Activated T-helper 17 cell treated with anti-CD3 and anti-CD28 coated beads, Interleukin-2, amount 50 U/mL, for 72 hours (primary cell): Measurements from ENCODE around the gene GPT2. TPM values are rescaled to one million over a fixed set of nuclear protein-coding genes. Genes with fewer than 3 reads are reported as not detected.
"Not testable (repeated sequence)": the region's sequence is repeated elsewhere in the genome, so short reads cannot be mapped to it uniquely, and the experiment has no call there.

Source experiments
- ATAC-seq: fragments of 150-1000 bp; cut with Tn5 transposase; replicated peaks from 2 replicates; pipeline ENCODE4 v1.10.0; 2021; ENCODE audit warnings: mild to moderate bottlenecking, moderate library complexity
- H3K27ac Mint-ChIP-seq: one replicate; pipeline ENCODE4 v1.8.0; 2022; ENCODE audit warnings: mixed read lengths
- H3K27me3 Mint-ChIP-seq: one replicate; pipeline ENCODE4 v1.8.0; 2022; ENCODE audit warnings: mixed read lengths
- H3K36me3 Mint-ChIP-seq: one replicate; pipeline ENCODE4 v1.8.0; 2022; ENCODE audit warnings: low read depth, mild to moderate bottlenecking, mixed read lengths
- H3K4me1 Mint-ChIP-seq: one replicate; pipeline ENCODE4 v1.8.0; 2022; ENCODE audit warnings: mixed read lengths
- H3K4me3 Mint-ChIP-seq: one replicate; pipeline ENCODE4 v1.8.0; 2022; ENCODE audit warnings: mild to moderate bottlenecking, mixed read lengths
- H3K9me3 Mint-ChIP-seq: one replicate; pipeline ENCODE4 v1.8.0; 2022; ENCODE audit warnings: mixed read lengths
- total RNA-seq, 2 donors: library from RNA; stranded (reverse); gene quantifications; one replicate each; pipeline ENCODE4 v1.2.3, GENCODE V29; 2022

Gene GPT2
- total RNA-seq, 2 donors from 2014 or later, result 8.4 to 8.5 TPM

DNA sequence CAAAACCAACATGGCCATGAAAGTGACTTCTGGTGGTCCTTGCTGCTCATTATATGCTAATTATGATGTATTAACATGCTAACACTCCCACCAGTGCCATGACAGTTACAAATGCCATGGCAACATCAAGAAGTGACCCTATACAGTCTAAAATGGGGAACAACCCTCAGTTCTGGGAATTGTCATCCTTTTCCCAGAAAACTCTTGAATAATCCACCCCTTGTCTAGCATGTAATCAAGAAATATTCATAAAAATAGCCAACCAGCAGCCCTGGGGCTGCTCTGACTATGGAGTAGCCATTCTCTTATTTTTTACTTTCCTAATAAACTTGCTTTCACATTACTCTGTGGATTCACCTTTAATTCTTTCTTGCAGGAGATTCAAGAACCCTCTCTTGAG is 53.4 kb downstream of the GPT2 start:
- no peak for ATAC-seq
- H3K4me1 Mint-ChIP-seq, result peaks cover 3% of the 10 kb centered on the region
- no peaks in the 10 kb centered on the region for H3K36me3 Mint-ChIP-seq
- no peak overlapping the region for H3K4me3 Mint-ChIP-seq
- H3K9me3 Mint-ChIP-seq, result no peaks in the 10 kb centered on the region
- H3K27me3 Mint-ChIP-seq, result no peaks in the 10 kb centered on the region
- H3K27ac Mint-ChIP-seq, result no peak overlapping the region

DNA sequence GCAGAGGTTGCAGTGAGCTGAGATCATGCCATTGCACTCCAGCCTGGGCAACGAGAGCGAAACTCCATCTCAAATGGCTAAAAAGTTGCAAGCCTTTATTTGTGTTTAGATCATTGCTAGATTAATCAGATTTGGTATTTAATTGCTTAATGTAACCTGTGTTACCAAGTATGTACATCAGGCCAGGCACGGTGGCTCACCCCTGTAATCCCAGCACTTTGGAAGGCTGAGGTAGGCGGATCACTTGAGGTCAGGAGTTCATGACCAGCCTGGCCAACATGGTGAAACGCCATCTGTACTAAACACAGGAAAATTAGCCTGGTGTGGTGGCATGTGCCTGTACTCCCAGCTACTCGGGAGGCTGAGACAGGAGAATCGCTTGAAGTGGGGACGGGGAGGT is 60.6 kb downstream of the GPT2 start:
- peaks cover 24% of the 10 kb centered on the region for H3K4me1 Mint-ChIP-seq
- not testable (repeated sequence) for H3K27me3 Mint-ChIP-seq, H3K27ac Mint-ChIP-seq, H3K4me3 Mint-ChIP-seq, ATAC-seq, H3K36me3 Mint-ChIP-seq, H3K9me3 Mint-ChIP-seq

DNA sequence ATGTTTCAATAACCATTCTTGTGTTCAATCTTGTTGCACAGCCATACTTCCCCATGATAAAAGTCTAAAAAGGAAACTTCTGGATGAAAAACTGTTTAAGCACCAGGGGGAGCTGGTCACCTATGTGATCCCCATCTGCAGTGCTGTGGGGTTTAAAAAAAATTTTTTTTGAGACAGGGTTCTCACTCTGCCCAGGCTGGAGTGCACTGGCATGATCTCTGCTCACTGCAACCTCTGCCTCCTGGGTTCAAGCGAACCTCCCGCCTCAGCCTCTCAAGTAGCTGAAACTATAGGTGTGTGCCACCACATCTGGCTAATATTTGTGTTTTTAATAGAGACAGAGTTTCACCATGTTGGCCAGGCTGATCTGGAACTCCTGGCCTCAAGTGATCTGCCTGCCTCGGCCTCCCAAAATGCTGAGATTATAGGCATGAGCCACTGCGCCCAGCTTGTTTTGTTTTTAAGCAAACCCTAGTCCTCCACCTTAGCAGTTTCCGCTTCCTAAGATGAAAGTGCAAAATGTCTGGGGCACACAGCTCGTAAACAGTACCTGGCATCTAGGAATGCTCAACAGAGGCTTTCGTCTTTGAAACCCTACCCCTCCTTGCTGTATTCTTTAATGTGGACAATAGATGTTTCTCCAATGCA is 63.9 kb downstream of the GPT2 start:
- no peaks in the 10 kb centered on the region for H3K27me3 Mint-ChIP-seq
- H3K27ac Mint-ChIP-seq, result peak overlapping the region; percentile 87
- H3K4me1 Mint-ChIP-seq, result peaks cover 19% of the 10 kb centered on the region

DNA sequence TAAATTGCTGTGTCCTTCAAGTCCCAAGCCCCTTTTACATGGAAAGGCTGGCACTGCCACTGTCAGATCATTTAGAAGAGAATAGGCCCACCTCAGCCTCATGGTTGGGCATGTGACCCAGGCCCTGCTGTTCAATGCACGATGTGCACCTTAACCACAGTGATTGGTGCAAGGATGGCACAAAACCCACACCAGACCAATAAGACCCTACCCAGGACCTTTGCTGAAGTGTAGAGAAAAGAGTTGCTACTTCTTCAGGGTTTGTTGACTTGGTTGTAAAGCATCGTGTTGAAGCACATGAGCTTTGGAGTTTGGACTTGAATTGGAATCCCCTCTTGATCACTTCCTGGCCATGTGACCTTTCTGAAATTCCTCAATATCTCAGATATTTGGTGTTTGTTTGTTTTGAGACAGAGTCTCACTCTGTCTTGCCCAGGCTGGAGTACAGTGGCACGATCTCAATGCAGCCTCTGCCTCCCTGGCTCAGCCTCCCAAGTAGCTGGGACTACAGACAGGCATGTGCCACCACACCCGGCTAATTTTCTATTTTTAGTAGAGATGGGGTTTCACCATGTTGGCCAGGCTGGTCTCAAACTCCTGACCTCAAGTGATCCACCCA is 64.5 kb downstream of the GPT2 start:
- H3K36me3 Mint-ChIP-seq, result no peaks in the 10 kb centered on the region
- no peaks in the 10 kb centered on the region for H3K9me3 Mint-ChIP-seq
- ATAC-seq, result peak; percentile 18
- peak overlapping the region; percentile 87 for H3K27ac Mint-ChIP-seq
- no peaks in the 10 kb centered on the region for H3K27me3 Mint-ChIP-seq
- peak overlapping the region; percentile 68 for H3K4me3 Mint-ChIP-seq
- H3K4me1 Mint-ChIP-seq, result peaks cover 19% of the 10 kb centered on the region

More for the DNA sequence above, 63.9 kb downstream of the GPT2 start:
- Mint-ChIP-seq H3K36me3 (no peaks in the 10 kb centered on the region), H3K4me3 (peak overlapping the region; percentile 68), H3K9me3 (no peaks in the 10 kb centered on the region)
- ATAC-seq, result peak; percentile 45

DNA sequence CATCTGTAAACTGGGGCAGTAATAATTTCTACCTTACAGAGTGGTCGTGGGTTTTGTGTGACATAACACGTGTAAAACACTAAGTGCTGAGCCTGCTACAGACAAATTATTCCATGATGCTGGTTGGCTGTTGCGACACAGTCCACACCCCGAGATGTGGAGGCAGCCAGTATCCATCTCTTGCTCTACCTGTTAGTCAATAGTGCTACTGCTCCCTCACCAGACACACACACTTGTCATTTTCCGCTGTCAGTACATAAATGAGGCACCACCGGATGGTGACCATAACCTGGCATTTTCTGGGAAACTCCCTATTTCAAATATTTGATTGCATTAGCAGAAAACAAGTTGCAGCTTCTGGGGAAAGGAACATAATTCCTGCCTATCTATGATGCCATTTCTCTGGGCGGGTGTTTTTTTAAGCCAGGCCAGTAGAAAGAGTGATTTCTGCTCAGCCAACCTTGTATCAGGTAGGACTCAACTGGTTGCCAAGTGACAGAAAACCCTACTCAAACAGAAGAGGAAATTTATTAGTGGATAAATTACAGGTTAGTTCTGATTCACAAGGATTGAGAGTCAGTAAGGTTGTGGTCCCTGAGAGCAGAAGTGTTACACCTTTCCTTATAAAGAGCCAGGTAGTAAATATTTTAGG is 65.2 kb downstream of the GPT2 start:
- peaks cover 5% of the 10 kb centered on the region for H3K36me3 Mint-ChIP-seq
- peak overlapping the region; percentile 87 for H3K27ac Mint-ChIP-seq
- no peaks in the 10 kb centered on the region for H3K27me3 Mint-ChIP-seq
- H3K9me3 Mint-ChIP-seq, result no peaks in the 10 kb centered on the region
- ATAC-seq, result peak; percentile 96
- H3K4me3 Mint-ChIP-seq, result peak overlapping the region; percentile 68
- H3K4me1 Mint-ChIP-seq, result peaks cover 19% of the 10 kb centered on the region

DNA sequence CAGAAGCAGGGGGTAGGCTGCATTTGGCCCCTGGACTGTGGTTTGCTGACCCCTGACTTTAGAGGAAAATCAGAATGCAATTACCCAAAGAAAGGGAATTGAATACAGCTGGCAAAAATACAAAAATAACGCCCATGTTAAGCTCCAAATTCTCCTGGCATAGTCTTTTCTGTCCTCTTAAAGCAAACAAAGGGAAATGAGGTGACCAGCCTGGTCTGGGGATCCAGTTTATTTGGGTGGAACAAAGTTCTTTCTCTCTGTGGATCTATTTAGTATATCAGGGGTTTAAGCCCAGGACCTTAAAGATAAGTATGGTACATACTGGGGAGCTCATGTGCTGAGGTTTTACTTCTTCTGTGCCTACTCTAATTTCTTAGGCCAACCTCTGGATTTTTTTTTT is 65.8 kb downstream of the GPT2 start:
- Mint-ChIP-seq H3K9me3 (no peaks in the 10 kb centered on the region), H3K4me3 (no peak overlapping the region), H3K27ac (peak overlapping the region; percentile 87), H3K27me3 (no peaks in the 10 kb centered on the region), H3K36me3 (peaks cover 12% of the 10 kb centered on the region), H3K4me1 (peaks cover 19% of the 10 kb centered on the region)
- ATAC-seq, result no peak

DNA sequence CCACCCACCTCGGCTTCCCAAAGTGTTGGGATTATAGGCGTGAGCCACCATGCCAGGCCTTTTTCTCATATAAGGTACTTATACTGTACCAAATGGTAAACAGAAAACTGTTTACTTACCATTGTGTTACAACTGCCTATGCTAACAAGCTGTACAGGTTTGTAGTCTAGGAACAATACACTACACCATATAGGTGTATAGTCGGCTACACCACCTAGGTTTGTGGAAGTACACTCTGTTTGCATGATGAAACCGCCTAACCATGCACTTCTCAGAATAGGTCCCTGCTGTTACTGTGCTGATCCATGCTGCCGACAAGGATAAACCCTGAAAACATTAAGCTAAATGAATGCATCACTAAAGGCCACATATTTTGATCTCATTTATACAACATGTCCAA is 70.4 kb downstream of the GPT2 start:
- ATAC-seq, result no peak
- peaks cover 57% of the 10 kb centered on the region for H3K36me3 Mint-ChIP-seq
- H3K4me3 Mint-ChIP-seq, result no peak overlapping the region
- peak overlapping the region; percentile 57 for H3K27ac Mint-ChIP-seq
- peaks cover 1% of the 10 kb centered on the region for H3K4me1 Mint-ChIP-seq
- H3K9me3 Mint-ChIP-seq, result no peaks in the 10 kb centered on the region
- no peaks in the 10 kb centered on the region for H3K27me3 Mint-ChIP-seq

DNA sequence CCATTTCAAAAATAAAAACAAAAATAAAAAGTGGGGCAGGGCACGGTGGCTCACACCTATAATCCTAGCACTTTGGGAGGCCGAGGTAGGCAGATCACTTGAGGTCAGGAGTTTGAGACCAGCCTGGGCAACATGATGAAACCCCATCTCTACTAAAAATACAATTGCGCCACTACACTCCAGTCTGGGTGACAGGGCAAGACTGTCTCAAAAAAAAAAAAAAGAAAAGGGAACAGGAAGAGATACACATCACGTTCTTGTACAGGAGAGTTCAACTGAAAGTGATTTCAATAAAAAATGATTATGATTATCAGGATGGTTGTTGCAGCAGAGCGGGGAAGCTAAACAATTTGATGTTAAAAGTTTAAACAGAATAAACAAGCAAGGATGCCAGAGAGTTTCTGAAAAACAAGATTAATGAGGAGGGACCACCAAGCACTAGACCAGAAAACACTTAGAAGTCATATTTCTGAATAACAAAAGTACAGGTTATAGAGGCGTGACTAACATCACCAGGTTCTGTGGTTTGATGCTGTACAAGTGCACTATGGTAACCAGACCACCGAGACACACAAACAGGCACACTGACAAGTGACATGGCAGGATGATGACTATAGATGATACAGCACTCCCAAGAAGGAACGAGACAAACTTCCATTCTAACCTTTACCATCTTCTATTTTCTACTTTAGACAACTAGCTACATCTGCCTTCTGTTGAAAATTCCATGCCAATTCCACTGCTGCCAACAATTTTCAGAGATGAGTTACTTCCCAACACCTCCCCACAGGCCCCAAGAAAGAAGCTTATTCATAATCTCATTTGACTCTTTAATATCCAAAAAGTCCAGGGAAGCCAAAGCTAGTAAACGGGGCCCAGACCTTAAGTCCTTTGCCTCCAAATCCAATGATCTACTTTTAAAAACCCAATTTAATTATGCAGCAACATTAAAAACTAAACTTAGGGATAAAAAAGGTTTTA is 77.5 kb downstream of the GPT2 start:
- peak; percentile 100 for ATAC-seq
- Mint-ChIP-seq H3K27me3 (no peaks in the 10 kb centered on the region), H3K4me3 (peak overlapping the region; percentile 63), H3K27ac (peak overlapping the region; percentile 88), H3K36me3 (peaks cover 100% of the 10 kb centered on the region), H3K4me1 (peaks cover 15% of the 10 kb centered on the region), H3K9me3 (no peaks in the 10 kb centered on the region)

DNA sequence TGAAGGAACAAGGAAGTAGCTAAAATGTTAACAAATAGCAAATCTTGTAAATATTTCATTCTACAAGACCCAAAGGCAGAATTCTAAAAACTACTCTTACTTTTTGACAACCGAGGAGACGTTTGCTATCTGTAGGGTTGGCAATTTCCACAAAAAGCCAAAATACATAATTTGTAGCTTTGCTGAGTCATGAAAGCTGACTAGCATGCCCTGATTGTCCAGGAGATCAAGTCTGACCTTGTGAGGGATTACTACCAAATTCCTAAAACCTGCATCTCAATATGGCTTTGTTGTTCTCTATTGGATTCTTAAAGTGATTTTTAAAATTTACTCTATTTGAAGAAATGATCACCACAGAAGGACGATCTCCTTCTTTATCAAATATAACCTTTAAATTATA is 78.5 kb downstream of the GPT2 start:
- no peak for ATAC-seq
- Mint-ChIP-seq H3K4me1 (peaks cover 15% of the 10 kb centered on the region), H3K36me3 (peaks cover 100% of the 10 kb centered on the region), H3K27ac (peak overlapping the region; percentile 88), H3K27me3 (no peaks in the 10 kb centered on the region), H3K4me3 (peak overlapping the region; percentile 63), H3K9me3 (no peaks in the 10 kb centered on the region)

DNA sequence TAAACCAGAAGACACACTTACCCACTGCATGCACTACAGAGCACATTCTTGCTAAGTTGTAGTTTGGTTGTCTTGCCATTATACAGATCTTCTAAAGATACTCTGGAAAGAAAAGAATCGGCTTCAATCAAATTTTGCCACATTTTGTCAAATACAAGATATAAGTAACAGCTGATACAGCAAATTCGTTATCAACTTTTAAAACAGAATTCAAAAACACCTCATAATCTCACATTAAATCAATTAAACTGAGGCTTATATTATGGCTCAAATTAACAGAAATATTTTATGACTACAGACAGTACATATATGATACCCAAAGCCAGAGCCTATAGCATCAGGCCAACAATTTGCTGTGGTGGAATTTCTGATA is 83.9 kb downstream of the GPT2 start:
- H3K4me1 Mint-ChIP-seq, result peaks cover 18% of the 10 kb centered on the region
- no peak for ATAC-seq
- H3K27ac Mint-ChIP-seq, result no peak overlapping the region
- peaks cover 100% of the 10 kb centered on the region for H3K36me3 Mint-ChIP-seq
- no peaks in the 10 kb centered on the region for H3K27me3 Mint-ChIP-seq
- H3K4me3 Mint-ChIP-seq, result no peak overlapping the region
- H3K9me3 Mint-ChIP-seq, result no peaks in the 10 kb centered on the region

DNA sequence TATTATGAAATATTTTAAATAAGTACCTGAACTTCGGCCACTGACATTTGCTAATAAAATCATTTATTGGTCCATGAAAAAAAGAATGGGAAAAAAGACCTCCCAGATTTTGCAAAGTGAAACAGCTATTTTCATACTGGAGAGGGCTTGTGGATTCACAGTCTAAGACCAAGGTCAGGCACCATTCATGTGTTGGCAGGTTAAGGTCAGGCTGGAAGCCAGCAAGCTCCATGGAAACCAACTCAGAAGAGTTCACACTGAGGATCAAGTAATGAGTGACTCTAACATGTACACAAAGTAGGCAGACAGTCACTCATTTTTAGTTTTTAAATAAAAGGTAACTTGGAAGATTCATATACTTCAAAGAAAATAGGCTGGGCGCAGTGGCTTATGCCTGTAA is 85.9 kb downstream of the GPT2 start:
- H3K4me3 Mint-ChIP-seq, result peak overlapping the region; percentile 91
- H3K27me3 Mint-ChIP-seq, result no peaks in the 10 kb centered on the region
- no peak overlapping the region for H3K27ac Mint-ChIP-seq
- H3K36me3 Mint-ChIP-seq, result peaks cover 94% of the 10 kb centered on the region
- no peaks in the 10 kb centered on the region for H3K9me3 Mint-ChIP-seq
- H3K4me1 Mint-ChIP-seq, result peaks cover 18% of the 10 kb centered on the region
- no peak for ATAC-seq

DNA sequence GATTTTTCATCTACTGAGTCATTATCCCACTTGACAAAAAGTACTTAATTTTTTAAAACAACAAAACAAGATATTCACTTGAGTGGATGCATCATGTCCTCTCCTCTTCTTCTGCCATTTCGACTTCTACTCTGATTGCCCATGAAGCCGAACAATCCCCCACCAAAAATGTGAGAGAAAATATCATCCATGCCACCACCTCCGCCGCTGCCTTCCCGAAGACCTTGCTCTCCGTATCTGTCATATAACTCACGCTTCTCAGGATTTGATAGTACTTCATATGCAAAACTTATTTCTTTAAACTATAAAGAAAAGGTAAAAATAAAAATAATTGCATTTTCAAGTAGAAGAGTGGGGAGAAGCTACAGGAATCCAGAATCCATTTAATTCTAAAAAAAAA is 87.1 kb downstream of the GPT2 start:
- no peaks in the 10 kb centered on the region for H3K27me3 Mint-ChIP-seq
- H3K4me3 Mint-ChIP-seq, result peak overlapping the region; percentile 91
- peak overlapping the region; percentile 11 for H3K27ac Mint-ChIP-seq
- no peaks in the 10 kb centered on the region for H3K9me3 Mint-ChIP-seq
- ATAC-seq, result no peak
- peaks cover 24% of the 10 kb centered on the region for H3K4me1 Mint-ChIP-seq
- H3K36me3 Mint-ChIP-seq, result peaks cover 82% of the 10 kb centered on the region

DNA sequence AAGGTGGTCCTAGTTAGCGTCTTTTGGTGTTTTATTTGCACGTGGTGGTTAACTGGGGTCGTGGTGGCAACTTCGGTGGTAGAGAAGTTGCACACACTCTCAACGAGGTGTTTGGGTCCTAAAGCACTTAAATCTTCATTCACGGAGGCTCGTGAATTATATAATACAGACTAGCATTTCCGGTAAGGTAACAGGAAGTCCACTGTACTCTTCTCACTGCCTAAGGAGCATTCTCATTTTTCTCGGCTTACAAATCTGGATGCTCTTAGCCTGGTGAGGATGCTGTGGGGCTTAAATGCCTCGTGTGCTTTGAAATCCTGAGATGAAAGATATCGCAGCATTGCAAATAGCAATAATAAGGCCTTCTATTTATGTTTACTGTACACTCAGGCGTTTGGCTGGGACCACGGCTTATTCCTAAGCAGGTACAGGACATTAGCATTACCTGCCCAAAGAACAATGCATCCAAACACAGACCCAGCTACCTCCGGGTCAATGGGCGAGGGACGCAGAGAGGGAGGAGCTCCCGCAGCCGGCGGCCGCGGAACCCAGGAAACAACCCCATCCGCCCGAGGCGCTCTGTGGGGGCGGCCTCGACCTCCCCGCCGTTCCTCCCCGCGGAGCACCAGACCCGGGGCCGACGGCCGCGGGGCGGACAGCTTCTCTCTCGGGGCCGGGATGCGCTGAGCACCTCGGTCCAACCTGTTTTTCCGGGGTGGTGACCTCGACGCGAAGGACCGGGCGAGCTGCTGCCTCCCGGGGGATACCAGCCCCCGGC is 88.5 kb downstream of the GPT2 start:
- H3K4me3 Mint-ChIP-seq, result peak overlapping the region; percentile 91
- peak; percentile 55 for ATAC-seq
- peak overlapping the region; percentile 96 for H3K27ac Mint-ChIP-seq
- H3K9me3 Mint-ChIP-seq, result no peaks in the 10 kb centered on the region
- peaks cover 68% of the 10 kb centered on the region for H3K36me3 Mint-ChIP-seq
- no peaks in the 10 kb centered on the region for H3K27me3 Mint-ChIP-seq
- H3K4me1 Mint-ChIP-seq, result peaks cover 31% of the 10 kb centered on the region
